ENCODE results near the gene GNAI3. TPM values are rescaled to one million over a fixed set of nuclear protein-coding genes. Genes with fewer than 3 reads are reported as not detected.

Gene GNAI3
- total and polyA plus RNA-seq, 10 of the 15 experiments (the other 5 are each of a cell fraction or from before 2014, with no cell fraction given), result 5.9 to 13.8 (median 8.0) TPM

DNA sequence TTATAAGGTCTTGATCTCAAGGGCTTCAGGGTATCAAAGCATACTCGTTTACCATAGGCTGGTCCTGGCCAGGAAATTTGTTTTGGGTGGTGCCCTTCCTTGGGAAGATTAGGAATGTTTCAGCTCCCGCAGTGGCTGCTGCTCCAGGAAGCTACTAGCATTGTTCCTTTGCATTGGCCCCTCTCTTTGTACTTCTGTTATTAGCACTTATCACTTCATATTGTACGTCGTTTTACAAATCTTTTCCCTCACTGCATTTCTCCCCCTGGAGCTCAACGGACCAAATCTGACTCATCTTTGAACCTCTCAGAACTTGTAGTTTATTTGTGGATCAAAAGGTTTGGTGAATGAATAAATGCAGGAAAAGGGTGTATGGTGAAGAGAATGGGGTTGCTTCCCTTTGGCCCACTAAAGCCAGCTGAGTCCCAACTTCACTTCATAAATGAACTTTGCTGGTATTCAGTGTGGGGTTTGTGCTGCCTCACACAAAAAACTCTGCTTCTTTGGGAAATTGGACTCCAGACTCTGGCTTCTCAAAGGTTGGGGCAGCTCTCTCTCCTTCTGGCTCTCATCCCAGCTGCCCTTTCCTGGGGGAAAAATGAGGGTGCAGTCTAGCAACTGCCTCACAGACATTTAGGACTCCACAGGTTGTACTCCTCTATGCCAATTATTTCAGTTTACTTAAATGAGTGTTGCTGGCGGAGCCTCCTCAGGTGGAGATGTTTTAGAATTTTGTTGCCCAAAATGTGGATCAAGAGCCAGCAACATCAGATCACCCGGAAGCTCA, 65.1 kb downstream of the GNAI3 start:
- H2AFZ ChIP-seq (ENCODE audit: control insufficient read depth, low read depth, low read length), result no peak overlapping the region
- no peaks in the 10 kb centered on the region for H3K27me3 ChIP-seq (replicated peaks in 1 of 2; ENCODE audit: control insufficient read depth in 2 of 2, insufficient read depth in 2 of 2, low read length in 1 of 2)
- ChIA-PET RAD21 (ENCODE audit: unreplicated experiment) (interaction anchor here (0.5 to 2.6 kb wide), 3 partner anchors 65 to 883 kb away, joined by 3 to 9 read pairs (median 4); partner anchors contain the start of gene GNAI3), POLR2A (interaction anchor here (0.8 to 1.1 kb wide), 3 partner anchors 16 to 427 kb away, joined by 3 to 5 read pairs (median 3); no protein-coding TSS in a partner anchor), SMC1A (ENCODE audit: uncharacterized antibody, unreplicated experiment) (interaction anchor here (0.8 to 2.6 kb wide), 6 partner anchors 8 to 68 kb away, joined by 3 to 13 read pairs (median 4); no protein-coding TSS in a partner anchor), CTCF (interaction anchor here (0.8 to 5.0 kb wide), 7 partner anchors 9 to 163 kb away, joined by 3 to 17 read pairs (median 5); partner anchors contain the start of gene GNAI3)
- WGBS (ENCODE audit: insufficient coverage, insufficient replicate concordance, low lambda C conversion rate, missing lambda C conversion rate), result 68% methylated on average over 7 of the region's 7 CpGs
- ATAC-seq (no peak), FAIRE-seq (no peak), DNase-seq (ENCODE audit: low read depth, low spot score) (no peak)
- H3K36me3 ChIP-seq (ENCODE audit: control insufficient read depth in 2 of 2, insufficient read depth in 2 of 2, low read length in 1 of 2), result no peaks in the 10 kb centered on the region
- H3K4me2 ChIP-seq (ENCODE audit: control insufficient read depth, insufficient read depth), result no peak overlapping the region
- H3K9ac ChIP-seq (ENCODE audit: control insufficient read depth, insufficient read depth, low read length), result no peak overlapping the region
- in situ Hi-C loops (cut with MboI) (no loop called here), intact Hi-C loops (cut with micrococcal nuclease; ENCODE audit: unreplicated experiment) (no loop called here)
- H3K27ac ChIP-seq (ENCODE audit: control insufficient read depth, insufficient read depth), result no peak overlapping the region
- peaks cover 6% of the 10 kb centered on the region; the same call in 1 of the 2 replicates for H3K4me1 ChIP-seq (ENCODE audit: control insufficient read depth, insufficient read depth, low read length)
- no peaks in the 10 kb centered on the region for H3K79me2 ChIP-seq (ENCODE audit: control insufficient read depth, insufficient read depth, low read length)
- no TSS peak for BruUV-seq (replicated peaks)
- H3K9me3 ChIP-seq (replicated peaks; ENCODE audit: control insufficient read depth, insufficient read depth, low read length), result no peaks in the 10 kb centered on the region
- no peak overlapping the region for H3K4me3 ChIP-seq
- H4K20me1 ChIP-seq (ENCODE audit: control insufficient read depth, insufficient read depth), result no peaks in the 10 kb centered on the region
- TF ChIP-seq, protein P1, sequence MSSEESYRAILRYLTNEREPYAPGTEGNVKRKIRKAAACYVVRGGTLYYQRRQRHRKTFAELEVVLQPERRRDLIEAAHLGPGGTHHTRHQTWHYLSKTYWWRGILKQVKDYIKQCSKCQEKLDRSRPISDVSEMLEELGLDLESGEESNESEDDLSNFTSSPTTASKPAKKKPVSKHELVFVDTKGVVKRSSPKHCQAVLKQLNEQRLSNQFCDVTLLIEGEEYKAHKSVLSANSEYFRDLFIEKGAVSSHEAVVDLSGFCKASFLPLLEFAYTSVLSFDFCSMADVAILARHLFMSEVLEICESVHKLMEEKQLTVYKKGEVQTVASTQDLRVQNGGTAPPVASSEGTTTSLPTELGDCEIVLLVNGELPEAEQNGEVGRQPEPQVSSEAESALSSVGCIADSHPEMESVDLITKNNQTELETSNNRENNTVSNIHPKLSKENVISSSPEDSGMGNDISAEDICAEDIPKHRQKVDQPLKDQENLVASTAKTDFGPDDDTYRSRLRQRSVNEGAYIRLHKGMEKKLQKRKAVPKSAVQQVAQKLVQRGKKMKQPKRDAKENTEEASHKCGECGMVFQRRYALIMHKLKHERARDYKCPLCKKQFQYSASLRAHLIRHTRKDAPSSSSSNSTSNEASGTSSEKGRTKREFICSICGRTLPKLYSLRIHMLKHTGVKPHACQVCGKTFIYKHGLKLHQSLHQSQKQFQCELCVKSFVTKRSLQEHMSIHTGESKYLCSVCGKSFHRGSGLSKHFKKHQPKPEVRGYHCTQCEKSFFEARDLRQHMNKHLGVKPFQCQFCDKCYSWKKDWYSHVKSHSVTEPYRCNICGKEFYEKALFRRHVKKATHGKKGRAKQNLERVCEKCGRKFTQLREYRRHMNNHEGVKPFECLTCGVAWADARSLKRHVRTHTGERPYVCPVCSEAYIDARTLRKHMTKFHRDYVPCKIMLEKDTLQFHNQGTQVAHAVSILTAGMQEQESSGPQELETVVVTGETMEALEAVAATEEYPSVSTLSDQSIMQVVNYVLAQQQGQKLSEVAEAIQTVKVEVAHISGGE (CRISPR knock-in tag; IDR thresholded peaks at IDR 0.05), result no peak
- no peak for TF ChIP-seq EP300 (IDR thresholded peaks at IDR 0.05; ENCODE audit: borderline replicate concordance in 1 of 2, control insufficient read depth in 1 of 2, low read depth in 2 of 2, low read length in 2 of 2)
- no peak for TF ChIP-seq RAD51 (IDR thresholded peaks at IDR 0.05)
- no peak for TF ChIP-seq NFXL1 (IDR thresholded peaks at IDR 0.05; ENCODE audit: borderline replicate concordance)
- no peak for TF ChIP-seq EGR1 (IDR thresholded peaks at IDR 0.05; ENCODE audit: borderline replicate concordance in 1 of 2, low read depth in 2 of 2, low read length in 2 of 2)
- no peak for TF ChIP-seq BHLHE40 (IDR thresholded peaks at IDR 0.05; ENCODE audit: borderline replicate concordance in 1 of 2, low read depth in 2 of 2, low read length in 1 of 2)
- no peak for TF ChIP-seq JUND (IDR thresholded peaks at IDR 0.05; ENCODE audit: low read depth, low read length)
- no peak for TF ChIP-seq JUNB (IDR thresholded peaks at IDR 0.05)
- TF ChIP-seq, protein P2, sequence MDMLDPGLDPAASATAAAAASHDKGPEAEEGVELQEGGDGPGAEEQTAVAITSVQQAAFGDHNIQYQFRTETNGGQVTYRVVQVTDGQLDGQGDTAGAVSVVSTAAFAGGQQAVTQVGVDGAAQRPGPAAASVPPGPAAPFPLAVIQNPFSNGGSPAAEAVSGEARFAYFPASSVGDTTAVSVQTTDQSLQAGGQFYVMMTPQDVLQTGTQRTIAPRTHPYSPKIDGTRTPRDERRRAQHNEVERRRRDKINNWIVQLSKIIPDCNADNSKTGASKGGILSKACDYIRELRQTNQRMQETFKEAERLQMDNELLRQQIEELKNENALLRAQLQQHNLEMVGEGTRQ (IDR thresholded peaks at IDR 0.05; ENCODE audit: borderline replicate concordance, low read depth, low read length), result no peak
- no peak for TF ChIP-seq TBL1XR1 (IDR thresholded peaks at IDR 0.05; ENCODE audit: low read depth, low read length)
- TF ChIP-seq EZH2 (IDR thresholded peaks at IDR 0.05; ENCODE audit: borderline replicate concordance, control insufficient read depth, low read depth, low read length), result no peak
- TF ChIP-seq POLR2AphosphoS5 (IDR thresholded peaks at IDR 0.05; ENCODE audit: low read length), result no peak
- no peak for TF ChIP-seq BRCA1 (IDR thresholded peaks at IDR 0.05; ENCODE audit: low read depth, low read length)
- TF ChIP-seq HDAC2 (IDR thresholded peaks at IDR 0.05), result no peak
- TF ChIP-seq CBX3 (IDR thresholded peaks at IDR 0.05; ENCODE audit: borderline replicate concordance, low read depth), result no peak
- no peak for TF ChIP-seq SMAD1 (IDR thresholded peaks at IDR 0.05; ENCODE audit: low read depth, partially characterized antibody)
- TF ChIP-seq, protein P3, sequence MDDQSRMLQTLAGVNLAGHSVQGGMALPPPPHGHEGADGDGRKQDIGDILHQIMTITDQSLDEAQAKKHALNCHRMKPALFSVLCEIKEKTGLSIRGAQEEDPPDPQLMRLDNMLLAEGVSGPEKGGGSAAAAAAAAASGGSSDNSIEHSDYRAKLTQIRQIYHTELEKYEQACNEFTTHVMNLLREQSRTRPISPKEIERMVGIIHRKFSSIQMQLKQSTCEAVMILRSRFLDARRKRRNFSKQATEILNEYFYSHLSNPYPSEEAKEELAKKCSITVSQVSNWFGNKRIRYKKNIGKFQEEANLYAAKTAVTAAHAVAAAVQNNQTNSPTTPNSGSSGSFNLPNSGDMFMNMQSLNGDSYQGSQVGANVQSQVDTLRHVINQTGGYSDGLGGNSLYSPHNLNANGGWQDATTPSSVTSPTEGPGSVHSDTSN (IDR thresholded peaks at IDR 0.05; ENCODE audit: insufficient replicate concordance, low read depth, low read length), result no peak
- no peak for TF ChIP-seq POLR2A (IDR thresholded peaks at IDR 0.05; ENCODE audit: low read depth, low read length)
